Mesenteric fat pad (tissue), 1 donor: ENCODE data around the gene PRRT2. TPM values are rescaled to one million over a fixed set of nuclear protein-coding genes. Genes with fewer than 3 reads are reported as not detected.

Source experiments
- DNase-seq: peaks from one replicate; pipeline ENCODE4 v3.0.0-alpha.2; 2020; ENCODE audit warnings: low spot score
- total RNA-seq: library from RNA; stranded (reverse); fragmentation: NEBNext Ultra II Directional; extraction: Animal tissue kit (Norgen Biotek cat#: 25700); gene quantifications from one replicate; pipeline ENCODE4 v1.2.1, GENCODE V29; 2021
- donor health status: DM: yes; HTN: yes; CAD: no.

PRRT2 gene
- total RNA-seq, 1 donor from 2014 or later: 1.5 TPM

- DNase-seq: peak; percentile 97
Observed at GRCh38 chr16:29811170-29811895, 660 bp upstream of the PRRT2 start.

GRCh38 chr16:29812754-29813643 lies 1.0 kb downstream of the PRRT2 start:
- DNase-seq: no peak

- DNase-seq: no peak
Observed at GRCh38 chr16:29813644-29814562, 1.9 kb downstream of the PRRT2 start.

- DNase-seq: no peak
Observed at GRCh38 chr16:29814592-29814991, 2.6 kb downstream of the PRRT2 start.

GRCh38 chr16:29815032-29815721 lies 3.2 kb downstream of the PRRT2 start:
- no peak for DNase-seq

- DNase-seq: peak; percentile 98
Observed at GRCh38 chr16:29815793-29816693, 4.0 kb downstream of the PRRT2 start, which contains the start of gene PAGR1. TSS of gene PAGR1 (plus strand) at chr16:29816152. CDS start at chr16:29816526, 374 bp downstream.

GRCh38 chr16:29816694-29817441 lies 4.9 kb downstream of the PRRT2 start:
- DNase-seq: no peak

GRCh38 chr16:29818082-29818481 lies 6.1 kb downstream of the PRRT2 start:
- DNase-seq: no peak

- no peak for DNase-seq
Observed at GRCh38 chr16:29819506-29819905, 7.5 kb downstream of the PRRT2 start.

- DNase-seq: no peak
Observed at GRCh38 chr16:29820271-29820701, 8.3 kb downstream of the PRRT2 start, which contains the start of gene MVP. TSS of gene MVP (plus strand) at chr16:29820462. CDS start at chr16:29830550, 10,088 bp downstream.

- DNase-seq: no peak
Observed at GRCh38 chr16:29820730-29821642, 9.0 kb downstream of the PRRT2 start.

GRCh38 chr16:29821643-29822115 lies 9.7 kb downstream of the PRRT2 start:
- no peak for DNase-seq

GRCh38 chr16:29824589-29825144 lies 12.7 kb downstream of the PRRT2 start:
- no peak for DNase-seq

- DNase-seq: no peak
Observed at GRCh38 chr16:29825145-29826044, 13.4 kb downstream of the PRRT2 start.

- no peak for DNase-seq
Observed at GRCh38 chr16:29826342-29826695, 14.3 kb downstream of the PRRT2 start.

GRCh38 chr16:29830774-29831173 lies 18.8 kb downstream of the PRRT2 start:
- no peak for DNase-seq
